OCI-LY1 (cell line): ENCODE results near the gene UROD.

Source experiments
- EZH2 ChIP-seq: fragments of 200-600 bp; sonication (generic), shearing (Covaris generic); IDR thresholded peaks from 2 replicates; pipeline ENCODE4 v1.8.0; 2017; ENCODE audit warnings: borderline replicate concordance, mixed run types, mild to moderate bottlenecking, antibody characterized with exemption, low read length, moderate library complexity, mixed read lengths
- TF ChIP-seq, protein P1 (sequence below): fragments of 200-600 bp; sonication (generic), shearing (Covaris generic); IDR thresholded peaks from 2 replicates; pipeline ENCODE4 v1.5.1; 2017; ENCODE audit warnings: mild to moderate bottlenecking, antibody characterized with exemption, low read length, moderate library complexity, mixed read lengths

- TF ChIP-seq, protein P1, sequence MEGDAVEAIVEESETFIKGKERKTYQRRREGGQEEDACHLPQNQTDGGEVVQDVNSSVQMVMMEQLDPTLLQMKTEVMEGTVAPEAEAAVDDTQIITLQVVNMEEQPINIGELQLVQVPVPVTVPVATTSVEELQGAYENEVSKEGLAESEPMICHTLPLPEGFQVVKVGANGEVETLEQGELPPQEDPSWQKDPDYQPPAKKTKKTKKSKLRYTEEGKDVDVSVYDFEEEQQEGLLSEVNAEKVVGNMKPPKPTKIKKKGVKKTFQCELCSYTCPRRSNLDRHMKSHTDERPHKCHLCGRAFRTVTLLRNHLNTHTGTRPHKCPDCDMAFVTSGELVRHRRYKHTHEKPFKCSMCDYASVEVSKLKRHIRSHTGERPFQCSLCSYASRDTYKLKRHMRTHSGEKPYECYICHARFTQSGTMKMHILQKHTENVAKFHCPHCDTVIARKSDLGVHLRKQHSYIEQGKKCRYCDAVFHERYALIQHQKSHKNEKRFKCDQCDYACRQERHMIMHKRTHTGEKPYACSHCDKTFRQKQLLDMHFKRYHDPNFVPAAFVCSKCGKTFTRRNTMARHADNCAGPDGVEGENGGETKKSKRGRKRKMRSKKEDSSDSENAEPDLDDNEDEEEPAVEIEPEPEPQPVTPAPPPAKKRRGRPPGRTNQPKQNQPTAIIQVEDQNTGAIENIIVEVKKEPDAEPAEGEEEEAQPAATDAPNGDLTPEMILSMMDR, result no peak
- TF ChIP-seq EZH2, result no peak
Measured at GRCh38 chr1:45037456-45037855, 25.4 kb downstream of the UROD start.
